ENCODE results near the gene CCDC141. TPM values are rescaled to one million over a fixed set of nuclear protein-coding genes. Genes with fewer than 3 reads are reported as not detected.

Gene CCDC141
- total RNA-seq, 2 donors from 2014 or later, result 79.4 to 97.5 TPM

Other genes with a start within 250 kb of the CCDC141 start
- gene TTN, start 242.7 kb downstream of the CCDC141 start, total RNA-seq, result 1,000 to 10,000 TPM; 1,545 to 1,612 TPM
- 10 to 100 TPM; 58.5 to 59.9 TPM for gene SESTD1, start 214.7 kb upstream of the CCDC141 start, total RNA-seq